VCaP (cell line): ENCODE data around the gene ADGRB3.

Source experiments
- H3K27ac ChIP-seq: fragments of 450-650 bp; 2 replicates; pipeline ENCODE4 v1.5.1; 2017
- TF ChIP-seq, protein P1 (sequence below): fragments of 450-650 bp; conservative IDR thresholded peaks from 2 replicates; pipeline ENCODE4 v1.5.1; 2017; ENCODE audit warnings: mild to moderate bottlenecking, moderate library complexity

ADGRB3 gene

GRCh38 chr6:69155467-69155866 is 520.4 kb downstream of the ADGRB3 start:
- H3K27ac ChIP-seq: no peak overlapping the region
- TF ChIP-seq, protein P1, sequence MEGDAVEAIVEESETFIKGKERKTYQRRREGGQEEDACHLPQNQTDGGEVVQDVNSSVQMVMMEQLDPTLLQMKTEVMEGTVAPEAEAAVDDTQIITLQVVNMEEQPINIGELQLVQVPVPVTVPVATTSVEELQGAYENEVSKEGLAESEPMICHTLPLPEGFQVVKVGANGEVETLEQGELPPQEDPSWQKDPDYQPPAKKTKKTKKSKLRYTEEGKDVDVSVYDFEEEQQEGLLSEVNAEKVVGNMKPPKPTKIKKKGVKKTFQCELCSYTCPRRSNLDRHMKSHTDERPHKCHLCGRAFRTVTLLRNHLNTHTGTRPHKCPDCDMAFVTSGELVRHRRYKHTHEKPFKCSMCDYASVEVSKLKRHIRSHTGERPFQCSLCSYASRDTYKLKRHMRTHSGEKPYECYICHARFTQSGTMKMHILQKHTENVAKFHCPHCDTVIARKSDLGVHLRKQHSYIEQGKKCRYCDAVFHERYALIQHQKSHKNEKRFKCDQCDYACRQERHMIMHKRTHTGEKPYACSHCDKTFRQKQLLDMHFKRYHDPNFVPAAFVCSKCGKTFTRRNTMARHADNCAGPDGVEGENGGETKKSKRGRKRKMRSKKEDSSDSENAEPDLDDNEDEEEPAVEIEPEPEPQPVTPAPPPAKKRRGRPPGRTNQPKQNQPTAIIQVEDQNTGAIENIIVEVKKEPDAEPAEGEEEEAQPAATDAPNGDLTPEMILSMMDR: no peak

DNA sequence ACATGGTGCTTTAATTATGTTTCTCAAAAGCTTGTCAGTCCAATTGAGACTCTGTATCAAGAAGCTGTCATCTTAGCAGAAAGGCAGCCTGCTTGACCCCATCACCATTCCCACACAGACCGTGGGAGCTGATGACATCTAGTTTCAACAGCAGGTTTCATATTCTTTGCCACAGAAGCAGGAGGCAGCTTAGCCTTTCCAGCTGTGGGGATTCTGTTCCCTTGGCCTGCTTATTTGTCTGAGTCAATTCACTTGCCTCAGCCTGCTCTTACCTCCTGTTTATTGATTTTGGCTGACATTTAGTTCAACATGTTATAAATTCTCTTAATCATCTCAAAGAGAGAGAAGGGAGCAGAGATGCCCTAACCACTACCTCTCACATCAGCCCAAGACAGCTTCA is 527.7 kb downstream of the ADGRB3 start:
- H3K27ac ChIP-seq: no peak overlapping the region; the same call in 1 of the 2 replicates

GRCh38 chr6:69164564-69165229 is 529.6 kb downstream of the ADGRB3 start:
- no peak overlapping the region for H3K27ac ChIP-seq
- TF ChIP-seq, protein P1: peak; percentile 52

More for the DNA sequence above, 527.7 kb downstream of the ADGRB3 start:
- TF ChIP-seq, protein P1: no peak

DNA sequence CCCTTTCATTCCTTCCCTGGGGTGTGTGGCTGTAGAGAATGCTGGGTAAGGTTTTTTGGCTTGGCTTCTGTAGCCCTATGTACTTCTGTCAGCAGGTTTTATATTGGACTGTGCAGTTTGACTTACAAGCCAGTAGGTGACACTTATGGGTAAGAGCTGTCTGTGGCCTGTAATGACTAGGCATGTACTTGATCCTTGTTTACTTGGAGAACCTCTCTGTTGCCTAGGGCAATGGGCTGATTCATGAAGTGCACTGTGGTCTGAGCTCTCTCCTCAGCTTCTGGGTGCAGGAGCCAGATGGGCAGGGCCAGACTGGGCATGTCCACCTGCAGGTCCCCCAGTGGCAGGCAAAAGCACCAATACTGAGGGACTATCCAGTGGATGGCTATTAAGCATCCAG is 544.6 kb downstream of the ADGRB3 start:
- no peak overlapping the region for H3K27ac ChIP-seq
- TF ChIP-seq, protein P1: no peak

DNA sequence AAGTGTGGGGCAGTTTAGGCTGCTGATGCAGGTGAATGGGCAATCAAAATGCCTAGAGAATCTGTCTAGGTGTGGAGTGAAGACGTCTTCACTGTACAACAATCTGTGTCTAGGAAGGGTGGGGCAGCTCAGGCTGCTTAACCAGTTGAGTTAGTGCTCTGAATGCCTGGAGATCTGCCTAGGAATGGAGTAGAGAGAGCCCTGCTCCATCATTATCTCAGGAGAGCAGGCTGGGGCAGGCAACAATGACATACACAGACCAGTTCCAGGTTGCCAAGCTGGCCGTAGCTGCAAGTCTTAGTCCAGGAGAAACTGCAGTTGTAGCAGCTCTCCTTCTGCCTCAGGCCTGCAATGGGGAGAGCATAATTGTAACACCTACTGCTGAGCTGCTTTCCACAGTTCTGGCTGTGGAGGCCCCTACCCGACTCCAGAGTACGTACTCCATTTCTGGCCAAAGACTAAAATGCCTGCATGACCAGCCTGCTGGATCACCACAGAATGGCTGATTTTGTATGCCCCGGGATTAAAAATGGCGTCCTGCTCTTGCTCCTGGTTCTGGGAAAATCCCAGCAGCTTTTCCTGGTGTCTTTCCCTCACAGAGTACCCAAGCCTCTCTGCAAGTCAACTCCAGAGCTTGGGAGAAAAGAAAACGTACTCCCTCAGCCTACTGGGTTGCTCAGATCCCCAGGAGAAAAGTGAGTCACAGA is 545.4 kb downstream of the ADGRB3 start:
- TF ChIP-seq, protein P1: no peak
- no peak overlapping the region for H3K27ac ChIP-seq

GRCh38 chr6:69181964-69182363 is 546.9 kb downstream of the ADGRB3 start:
- H3K27ac ChIP-seq: no peak overlapping the region
- TF ChIP-seq, protein P1: no peak

- peak overlapping the region; percentile 0; the same call in 1 of the 2 replicates for H3K27ac ChIP-seq
- TF ChIP-seq, protein P1: no peak
Measured at GRCh38 chr6:69185276-69185675, 550.2 kb downstream of the ADGRB3 start.
